ENCODE data around the gene GMIP.
A peak's percentile ranks its signal among the peaks of the same experiment; 100 is the strongest.
"Not testable (repeated sequence)": the region's sequence is repeated elsewhere in the genome, so short reads cannot be mapped to it uniquely, and the experiment has no call there.

The GMIP gene

DNA sequence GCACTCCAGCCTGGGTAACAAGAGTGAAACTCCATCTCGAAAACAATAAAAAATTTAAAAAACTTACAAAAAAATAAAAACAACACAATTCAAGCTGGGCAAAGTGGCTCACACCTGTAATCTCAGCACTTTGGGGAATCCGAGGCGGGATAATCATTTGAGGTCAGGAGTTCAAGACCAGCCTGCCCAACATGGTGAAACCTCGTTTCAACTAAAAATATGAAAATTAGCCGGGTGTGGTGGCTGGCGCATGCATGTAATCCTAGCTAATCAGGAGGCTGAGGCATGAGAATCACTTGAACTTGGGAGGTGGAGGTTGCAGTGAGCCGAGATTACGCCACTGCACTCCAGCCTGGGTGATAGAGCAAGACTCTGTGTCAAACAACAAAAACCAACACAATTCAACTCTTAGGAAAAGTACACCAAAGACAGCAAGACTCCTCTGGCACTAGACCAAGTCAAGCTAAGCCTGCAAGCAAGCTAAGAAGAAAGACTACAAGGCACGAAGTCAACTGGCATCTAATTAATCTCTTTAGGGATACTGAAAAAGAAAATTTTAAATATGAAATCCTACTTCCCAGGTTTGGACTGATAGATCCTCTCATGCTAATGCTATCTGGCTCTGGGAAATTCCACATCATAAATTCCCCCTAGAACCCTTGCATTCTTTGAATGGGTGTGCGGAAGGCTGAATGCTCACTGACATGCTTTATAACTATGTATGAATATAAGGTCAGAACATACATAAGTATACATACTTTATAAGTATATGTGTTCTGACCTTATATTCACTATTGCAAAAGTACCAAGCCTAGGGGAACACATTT, 32.9 kb downstream of the GMIP start:
- Histone ChIP-seq H3K4me1 (ENCODE audit: control insufficient read depth, insufficient read depth, low read length, poor library complexity, severe bottlenecking) (peaks cover 21% of the 10 kb centered on the region), H3K27me3 (replicated peaks; ENCODE audit: control insufficient read depth, insufficient read depth, low read length, poor library complexity, severe bottlenecking) (no peaks in the 10 kb centered on the region), H3K27ac (ENCODE audit: insufficient read depth, low read length, poor library complexity, severe bottlenecking) (no peak overlapping the region), H3K36me3 (ENCODE audit: control insufficient read depth, insufficient read depth, low read length) (no peaks in the 10 kb centered on the region), H3K4me3 (ENCODE audit: insufficient read depth, low read depth, low read length, poor library complexity, severe bottlenecking) (no peak overlapping the region), H3K9me3 (ENCODE audit: control insufficient read depth, low read length) (no peaks in the 10 kb centered on the region)
- DNase-seq: no peak

DNA sequence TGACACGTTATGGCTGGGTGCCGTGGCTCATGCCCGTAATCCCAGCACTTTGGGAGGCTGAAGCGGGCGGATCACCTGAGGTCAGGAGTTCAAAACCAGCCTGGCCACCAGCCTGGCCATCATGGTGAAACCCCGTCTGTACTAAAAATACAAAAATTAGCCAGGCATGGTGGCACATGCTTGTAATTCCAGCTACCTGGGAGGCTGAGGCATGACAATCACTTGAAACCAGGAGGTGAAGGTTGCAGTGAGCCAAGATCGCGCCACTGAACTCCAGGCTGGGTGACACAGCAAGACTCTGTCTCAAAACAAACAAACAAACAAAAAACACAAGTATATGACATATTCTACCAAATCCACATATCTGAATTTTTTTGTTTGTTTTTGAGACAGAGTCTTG, 36.8 kb downstream of the GMIP start:
- Histone ChIP-seq H3K27ac (ENCODE audit: insufficient read depth, low read length, poor library complexity, severe bottlenecking) (peak overlapping the region; percentile 73), H3K4me1 (ENCODE audit: control insufficient read depth, insufficient read depth, low read length, poor library complexity, severe bottlenecking) (peaks cover 38% of the 10 kb centered on the region)
- not testable (repeated sequence) for H3K4me3 ChIP-seq (ENCODE audit: insufficient read depth, low read depth, low read length, poor library complexity, severe bottlenecking); H3K27me3 ChIP-seq (replicated peaks; ENCODE audit: control insufficient read depth, insufficient read depth, low read length, poor library complexity, severe bottlenecking); H3K36me3 ChIP-seq (ENCODE audit: control insufficient read depth, insufficient read depth, low read length); H3K9me3 ChIP-seq (ENCODE audit: control insufficient read depth, low read length); DNase-seq

DNA sequence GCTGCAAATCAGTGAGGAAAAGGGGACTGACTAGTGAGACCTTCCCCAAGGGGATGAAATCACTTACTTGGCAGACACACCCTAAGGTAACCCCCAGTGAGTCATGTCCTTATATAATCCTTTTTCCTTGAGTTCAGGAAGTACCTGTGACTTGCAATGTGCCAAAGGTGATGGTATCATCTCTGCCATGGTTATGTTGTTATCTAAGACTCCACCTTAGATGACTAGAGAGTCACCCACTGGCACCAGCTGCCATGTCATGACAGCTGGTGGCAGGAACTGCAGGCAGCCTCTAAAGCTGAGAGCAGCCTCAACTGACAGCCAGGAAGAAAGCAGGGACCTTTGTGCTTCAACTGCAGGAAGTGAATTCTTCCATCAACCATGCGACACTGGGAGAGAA, 37.4 kb downstream of the GMIP start:
- Histone ChIP-seq H3K27ac (ENCODE audit: insufficient read depth, low read length, poor library complexity, severe bottlenecking) (peak overlapping the region; percentile 73), H3K9me3 (ENCODE audit: control insufficient read depth, low read length) (no peaks in the 10 kb centered on the region), H3K4me3 (ENCODE audit: insufficient read depth, low read depth, low read length, poor library complexity, severe bottlenecking) (no peak overlapping the region), H3K36me3 (ENCODE audit: control insufficient read depth, insufficient read depth, low read length) (no peaks in the 10 kb centered on the region), H3K4me1 (ENCODE audit: control insufficient read depth, insufficient read depth, low read length, poor library complexity, severe bottlenecking) (peaks cover 45% of the 10 kb centered on the region), H3K27me3 (replicated peaks; ENCODE audit: control insufficient read depth, insufficient read depth, low read length, poor library complexity, severe bottlenecking) (no peaks in the 10 kb centered on the region)
- DNase-seq: peak; percentile 54 to 64 (median 59)

DNA sequence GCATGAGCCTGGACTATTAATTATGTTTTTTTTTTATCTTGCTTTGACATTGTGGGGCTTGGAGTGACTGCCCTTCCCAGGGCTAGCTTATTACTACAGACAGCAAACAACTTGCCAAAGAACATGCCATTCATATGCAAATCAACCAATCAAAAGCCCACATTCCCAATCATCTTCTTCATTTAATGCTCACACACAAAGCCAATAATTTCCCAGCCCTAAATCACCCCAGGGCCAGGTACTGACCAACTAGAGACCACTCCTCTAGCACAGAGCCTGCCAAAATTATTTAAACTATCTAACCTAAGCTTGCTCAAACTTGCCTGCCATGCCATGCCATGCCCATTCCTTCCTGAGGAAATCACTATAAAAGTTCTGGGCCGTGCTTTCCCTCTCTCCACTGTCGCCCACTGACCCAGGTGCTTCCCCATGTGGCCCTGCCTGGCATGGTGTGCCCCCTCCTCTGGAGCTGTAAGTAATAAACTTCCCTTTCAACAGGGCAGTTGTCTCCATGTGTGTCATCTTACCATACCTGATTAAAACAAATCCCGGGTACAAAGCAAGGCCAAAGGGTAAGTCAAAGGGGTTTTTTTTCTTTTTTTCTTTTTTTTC, 40.6 kb downstream of the GMIP start:
- Histone ChIP-seq H3K36me3 (ENCODE audit: control insufficient read depth, insufficient read depth, low read length) (no peaks in the 10 kb centered on the region), H3K4me3 (ENCODE audit: insufficient read depth, low read depth, low read length, poor library complexity, severe bottlenecking) (no peak overlapping the region), H3K4me1 (ENCODE audit: control insufficient read depth, insufficient read depth, low read length, poor library complexity, severe bottlenecking) (peaks cover 70% of the 10 kb centered on the region), H3K9me3 (ENCODE audit: control insufficient read depth, low read length) (no peaks in the 10 kb centered on the region), H3K27ac (ENCODE audit: insufficient read depth, low read length, poor library complexity, severe bottlenecking) (peak overlapping the region; percentile 69), H3K27me3 (replicated peaks; ENCODE audit: control insufficient read depth, insufficient read depth, low read length, poor library complexity, severe bottlenecking) (no peaks in the 10 kb centered on the region)
- no peak for DNase-seq

DNA sequence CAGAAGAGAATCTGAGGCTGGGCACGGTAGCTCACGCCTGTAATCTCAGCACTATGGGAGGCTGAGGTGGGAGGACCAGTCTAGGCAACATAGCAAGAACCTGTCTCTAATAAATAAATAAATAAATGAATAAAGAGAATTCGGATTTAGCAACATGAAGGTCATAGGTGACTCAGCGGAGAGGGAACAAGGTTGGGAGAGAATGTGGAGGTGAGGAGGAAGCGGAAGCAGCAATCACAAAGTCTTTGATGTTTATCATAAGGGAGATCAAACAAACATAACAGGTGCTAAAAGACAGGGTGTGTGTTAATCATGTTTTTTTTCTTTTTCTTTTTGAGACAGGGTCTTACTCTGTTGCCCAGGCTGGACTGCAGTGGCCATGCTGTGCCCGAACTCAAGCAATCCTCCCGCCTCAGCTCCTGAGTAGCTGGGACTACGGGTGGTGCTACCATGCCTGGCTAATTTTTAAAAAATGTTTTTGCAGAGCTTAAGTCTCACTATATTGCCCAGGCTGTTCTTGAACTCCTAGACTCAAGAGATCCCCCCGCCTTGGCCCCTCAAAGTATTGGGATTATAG, 41.2 kb downstream of the GMIP start:
- no peaks in the 10 kb centered on the region for H3K36me3 ChIP-seq (ENCODE audit: control insufficient read depth, insufficient read depth, low read length)
- no peaks in the 10 kb centered on the region for H3K27me3 ChIP-seq (replicated peaks; ENCODE audit: control insufficient read depth, insufficient read depth, low read length, poor library complexity, severe bottlenecking)
- H3K9me3 ChIP-seq (ENCODE audit: control insufficient read depth, low read length): no peaks in the 10 kb centered on the region
- H3K4me1 ChIP-seq (ENCODE audit: control insufficient read depth, insufficient read depth, low read length, poor library complexity, severe bottlenecking): peaks cover 76% of the 10 kb centered on the region
- H3K4me3 ChIP-seq (ENCODE audit: insufficient read depth, low read depth, low read length, poor library complexity, severe bottlenecking): peak overlapping the region; percentile 33
- peak overlapping the region; percentile 69 for H3K27ac ChIP-seq (ENCODE audit: insufficient read depth, low read length, poor library complexity, severe bottlenecking)
- peak; percentile 49 to 61 (median 61) for DNase-seq

- Histone ChIP-seq H3K27me3 (replicated peaks; ENCODE audit: control insufficient read depth, insufficient read depth, low read length, poor library complexity, severe bottlenecking) (no peaks in the 10 kb centered on the region), H3K4me3 (ENCODE audit: insufficient read depth, low read depth, low read length, poor library complexity, severe bottlenecking) (no peak overlapping the region), H3K36me3 (ENCODE audit: control insufficient read depth, insufficient read depth, low read length) (no peaks in the 10 kb centered on the region), H3K9me3 (ENCODE audit: control insufficient read depth, low read length) (no peaks in the 10 kb centered on the region), H3K27ac (ENCODE audit: insufficient read depth, low read length, poor library complexity, severe bottlenecking) (peak overlapping the region; percentile 69), H3K4me1 (ENCODE audit: control insufficient read depth, insufficient read depth, low read length, poor library complexity, severe bottlenecking) (peaks cover 70% of the 10 kb centered on the region)
- no peak for DNase-seq
Observed at GRCh38 chr19:19600793-19601330, 42.6 kb downstream of the GMIP start.

DNA sequence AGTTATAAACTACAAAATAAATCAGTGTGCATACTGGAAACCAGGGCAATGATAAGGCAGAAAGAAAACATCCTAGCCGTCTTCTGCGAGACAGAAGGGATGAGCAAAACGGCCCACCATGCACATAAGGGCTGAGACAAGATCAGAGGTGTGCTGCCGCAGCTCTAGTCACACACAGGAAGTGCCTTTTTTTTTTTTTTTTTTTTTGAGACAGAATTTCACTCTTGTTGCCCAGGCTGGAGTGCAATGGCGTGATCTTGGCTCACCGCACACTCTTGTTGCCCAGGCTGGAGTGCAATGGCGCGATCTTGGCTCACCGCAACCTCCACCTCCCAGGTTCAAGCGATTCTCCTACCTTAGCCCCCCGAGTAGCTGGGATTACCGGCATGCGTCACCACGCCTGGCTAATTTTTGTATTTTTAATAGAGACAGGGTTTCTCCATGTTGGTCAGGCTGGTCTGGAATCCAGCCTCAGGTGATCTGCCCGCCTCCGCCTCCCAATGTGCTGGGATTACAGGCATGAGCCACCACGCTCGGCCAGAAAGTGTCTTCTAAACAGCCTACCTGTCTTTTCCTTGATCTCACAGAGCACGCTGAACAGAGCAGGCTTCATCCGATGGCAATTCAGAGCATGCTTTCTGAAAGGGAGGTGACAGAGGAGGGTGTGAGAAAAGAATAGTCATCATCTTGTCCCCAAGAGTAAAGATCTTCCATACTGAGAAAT, 44.6 kb downstream of the GMIP start:
- Histone ChIP-seq H3K4me1 (ENCODE audit: control insufficient read depth, insufficient read depth, low read length, poor library complexity, severe bottlenecking) (peaks cover 65% of the 10 kb centered on the region), H3K27ac (ENCODE audit: insufficient read depth, low read length, poor library complexity, severe bottlenecking) (peak overlapping the region; percentile 97)
- peak; percentile 58 to 66 (median 66) for DNase-seq
- not testable (repeated sequence) for H3K27me3 ChIP-seq (replicated peaks; ENCODE audit: control insufficient read depth, insufficient read depth, low read length, poor library complexity, severe bottlenecking); H3K36me3 ChIP-seq (ENCODE audit: control insufficient read depth, insufficient read depth, low read length); H3K4me3 ChIP-seq (ENCODE audit: insufficient read depth, low read depth, low read length, poor library complexity, severe bottlenecking); H3K9me3 ChIP-seq (ENCODE audit: control insufficient read depth, low read length)

- peak overlapping the region; percentile 97 for H3K27ac ChIP-seq (ENCODE audit: insufficient read depth, low read length, poor library complexity, severe bottlenecking)
- H3K9me3 ChIP-seq (ENCODE audit: control insufficient read depth, low read length): no peaks in the 10 kb centered on the region
- H3K4me1 ChIP-seq (ENCODE audit: control insufficient read depth, insufficient read depth, low read length, poor library complexity, severe bottlenecking): peaks cover 57% of the 10 kb centered on the region
Observed at GRCh38 chr19:19597809-19598306, 45.6 kb downstream of the GMIP start.

DNA sequence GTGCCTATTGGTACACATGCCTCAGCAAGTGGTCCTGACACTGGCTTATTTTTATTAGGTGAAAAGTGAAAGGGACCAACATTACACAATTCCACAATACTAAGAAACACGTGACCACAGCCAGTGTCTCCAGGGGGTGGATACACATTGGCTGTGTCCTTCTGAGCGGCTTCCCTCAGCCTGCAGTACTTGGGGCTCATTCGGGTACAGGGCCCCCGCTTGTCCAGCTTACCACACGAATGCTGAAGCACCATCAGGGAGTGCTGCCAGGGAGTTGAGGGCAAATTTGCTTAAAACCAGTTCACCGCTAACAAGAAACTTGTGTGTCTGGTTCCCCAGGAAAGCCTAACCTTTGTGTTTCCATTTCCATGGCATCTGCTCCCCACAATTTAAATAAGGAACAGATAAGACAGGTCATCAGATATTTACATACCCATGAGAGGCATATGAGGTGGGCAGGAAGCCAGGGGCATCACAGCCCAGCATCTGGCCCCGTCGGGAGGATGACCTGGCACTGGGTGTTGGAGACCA, 48.2 kb downstream of the GMIP start:
- Histone ChIP-seq H3K4me1 (ENCODE audit: control insufficient read depth, insufficient read depth, low read length, poor library complexity, severe bottlenecking) (peaks cover 51% of the 10 kb centered on the region), H3K9me3 (ENCODE audit: control insufficient read depth, low read length) (no peaks in the 10 kb centered on the region), H3K36me3 (ENCODE audit: control insufficient read depth, insufficient read depth, low read length) (peaks cover 8% of the 10 kb centered on the region), H3K27ac (ENCODE audit: insufficient read depth, low read length, poor library complexity, severe bottlenecking) (no peak overlapping the region), H3K4me3 (ENCODE audit: insufficient read depth, low read depth, low read length, poor library complexity, severe bottlenecking) (no peak overlapping the region), H3K27me3 (replicated peaks; ENCODE audit: control insufficient read depth, insufficient read depth, low read length, poor library complexity, severe bottlenecking) (no peaks in the 10 kb centered on the region)
- no peak for DNase-seq

More at GRCh38 chr19:19597809-19598306, 45.6 kb downstream of the GMIP start:
- H3K4me3 ChIP-seq (ENCODE audit: insufficient read depth, low read depth, low read length, poor library complexity, severe bottlenecking): no peak overlapping the region
- H3K36me3 ChIP-seq (ENCODE audit: control insufficient read depth, insufficient read depth, low read length): no peaks in the 10 kb centered on the region
- no peaks in the 10 kb centered on the region for H3K27me3 ChIP-seq (replicated peaks; ENCODE audit: control insufficient read depth, insufficient read depth, low read length, poor library complexity, severe bottlenecking)
- peak; percentile 57 to 62 (median 61) for DNase-seq

Measured in effector memory CD4-positive, alpha-beta T cell (primary cell).